Keratinocyte (primary cell): Measurements from ENCODE around the gene FXYD1. TPM values are rescaled to one million over a fixed set of nuclear protein-coding genes. Genes with fewer than 3 reads are reported as not detected.

Experiments
- DNase-seq: peaks from one replicate; pipeline ENCODE4 v3.0.0-alpha.2; 2011; ENCODE audit warnings: low read depth, missing footprints, low spot score
- FAIRE-seq: peaks from 2 replicates; lab custom pipeline; 2011; peaks lifted over from hg19 to GRCh38; lab: Jason Lieb, UNC
- H2AFZ ChIP-seq: 2 replicates; pipeline ENCODE4 v1.6.0; 2012; ENCODE audit warnings: low read length, control low read depth, inconsistent platforms; ENCODE audit not compliant: control insufficient read depth
- H3K27ac ChIP-seq: 2 replicates; pipeline ENCODE4 v1.5.1; 2011; ENCODE audit warnings: low read length; ENCODE audit not compliant: control insufficient read depth, insufficient read depth
- H3K27me3 ChIP-seq: 3 replicates; pipeline ENCODE4 v1.6.0; 2011; ENCODE audit warnings: low read length; ENCODE audit not compliant: control insufficient read depth, insufficient read depth; ENCODE audit errors: extremely low read depth
- H3K36me3 ChIP-seq, 2 experiments: 2 replicates in 1 of 2; 3 replicates in 1 of 2; pipeline ENCODE4 v1.5.1; 2011; ENCODE audit warnings: low read length in 2 of 2, mild to moderate bottlenecking in 1 of 2; ENCODE audit not compliant: control insufficient read depth in 2 of 2, insufficient read depth in 2 of 2; ENCODE audit errors: extremely low read depth in 1 of 2
- H3K4me1 ChIP-seq: 3 replicates; pipeline ENCODE4 v1.5.1; 2011; ENCODE audit warnings: low read length; ENCODE audit not compliant: control insufficient read depth, insufficient read depth; ENCODE audit errors: extremely low read depth
- H3K4me2 ChIP-seq: 3 replicates; pipeline ENCODE4 v1.6.0; 2011; ENCODE audit warnings: low read depth, low read length; ENCODE audit not compliant: control insufficient read depth, insufficient read depth; ENCODE audit errors: extremely low read depth
- H3K4me3 ChIP-seq, 3 experiments: fragments of 200-600 bp in 1 of 3; sonication (generic) in 1 of 3; 2 replicates in 2 of 3; 3 replicates in 1 of 3; pipeline ENCODE4 v1.5.1; 2011 to 2016; ENCODE audit warnings: low read length in 3 of 3, mild to moderate bottlenecking in 3 of 3, control low read depth in 2 of 3, inconsistent platforms in 1 of 3, low read depth in 1 of 3, mixed read lengths in 1 of 3, mixed run types in 1 of 3, moderate library complexity in 1 of 3; ENCODE audit not compliant: control insufficient read depth in 2 of 3, insufficient read depth in 2 of 3; ENCODE audit errors: extremely low read depth in 1 of 3
- H3K79me2 ChIP-seq: 2 replicates; pipeline ENCODE4 v1.6.0; 2012; ENCODE audit warnings: low read length; ENCODE audit not compliant: control insufficient read depth, insufficient read depth
- H3K9ac ChIP-seq: 3 replicates; pipeline ENCODE4 v1.6.0; 2011; ENCODE audit warnings: low read length; ENCODE audit not compliant: control insufficient read depth, insufficient read depth; ENCODE audit errors: extremely low read depth
- H3K9me1 ChIP-seq: 3 replicates; pipeline ENCODE4 v1.6.0; 2011; ENCODE audit warnings: low read length; ENCODE audit not compliant: control insufficient read depth, insufficient read depth; ENCODE audit errors: extremely low read depth
- H3K9me3 ChIP-seq: 2 replicates; pipeline ENCODE4 v1.5.1; 2012; ENCODE audit warnings: low read depth, low read length; ENCODE audit not compliant: control insufficient read depth
- H4K20me1 ChIP-seq: 3 replicates; pipeline ENCODE4 v1.6.0; 2011; ENCODE audit warnings: low read length; ENCODE audit not compliant: control insufficient read depth, insufficient read depth; ENCODE audit errors: extremely low read depth
- EZH2 ChIP-seq: IDR thresholded peaks from one replicate; pipeline ENCODE4 v1.6.1; 2012; ENCODE audit warnings: inconsistent platforms, mild to moderate bottlenecking, low read length, moderate library complexity
- dilution Hi-C: fragments of 300-500 bp; cut with MboI; formaldehyde crosslinking; loops from one replicate; pipeline ENCODE4 v1.7.0; 2020; ENCODE audit warnings: low sequenced_read_pairs; ENCODE audit not compliant: extremely low pct_ligation_motif_present
- polyA plus RNA-seq, 5 experiments: library from polyadenylated mRNA; depleted of rRNA in 3 of 5; stranded (reverse) in 3 of 5; stranded (forward) in 1 of 5; unstranded in 1 of 5; fragments of >200 nt; gene quantifications; 1 replicate in 1 of 5; 2 replicates in 3 of 5; 3 replicates in 1 of 5; pipeline versions ENCODE4 v1.2.1 to v1.2.3, GENCODE V29; 2011 to 2012; ENCODE audit warnings: missing spikeins in 2 of 5, low read depth in 1 of 5, low replicate concordance in 1 of 5
- TF ChIP-seq, protein P1 (sequence below), 3 experiments: IDR thresholded peaks in 1 of 3; conservative IDR thresholded peaks in 1 of 3; optimal IDR thresholded peaks in 1 of 3; 2 replicates in 2 of 3; 3 replicates in 1 of 3; pipeline versions ENCODE3 to v1.5.1; 2011; ENCODE audit warnings: low read length in 3 of 3, mild to moderate bottlenecking in 3 of 3, moderate library complexity in 2 of 3, control low read depth in 1 of 3, inconsistent platforms in 1 of 3; ENCODE audit not compliant: insufficient read depth in 2 of 3; ENCODE audit errors: extremely low read depth in 1 of 3

FXYD1 gene
- polyA plus RNA-seq, 1 donor (not counting 4 experiments of a cell fraction or from before 2014, with no cell fraction given) = 0.14 TPM

DNA sequence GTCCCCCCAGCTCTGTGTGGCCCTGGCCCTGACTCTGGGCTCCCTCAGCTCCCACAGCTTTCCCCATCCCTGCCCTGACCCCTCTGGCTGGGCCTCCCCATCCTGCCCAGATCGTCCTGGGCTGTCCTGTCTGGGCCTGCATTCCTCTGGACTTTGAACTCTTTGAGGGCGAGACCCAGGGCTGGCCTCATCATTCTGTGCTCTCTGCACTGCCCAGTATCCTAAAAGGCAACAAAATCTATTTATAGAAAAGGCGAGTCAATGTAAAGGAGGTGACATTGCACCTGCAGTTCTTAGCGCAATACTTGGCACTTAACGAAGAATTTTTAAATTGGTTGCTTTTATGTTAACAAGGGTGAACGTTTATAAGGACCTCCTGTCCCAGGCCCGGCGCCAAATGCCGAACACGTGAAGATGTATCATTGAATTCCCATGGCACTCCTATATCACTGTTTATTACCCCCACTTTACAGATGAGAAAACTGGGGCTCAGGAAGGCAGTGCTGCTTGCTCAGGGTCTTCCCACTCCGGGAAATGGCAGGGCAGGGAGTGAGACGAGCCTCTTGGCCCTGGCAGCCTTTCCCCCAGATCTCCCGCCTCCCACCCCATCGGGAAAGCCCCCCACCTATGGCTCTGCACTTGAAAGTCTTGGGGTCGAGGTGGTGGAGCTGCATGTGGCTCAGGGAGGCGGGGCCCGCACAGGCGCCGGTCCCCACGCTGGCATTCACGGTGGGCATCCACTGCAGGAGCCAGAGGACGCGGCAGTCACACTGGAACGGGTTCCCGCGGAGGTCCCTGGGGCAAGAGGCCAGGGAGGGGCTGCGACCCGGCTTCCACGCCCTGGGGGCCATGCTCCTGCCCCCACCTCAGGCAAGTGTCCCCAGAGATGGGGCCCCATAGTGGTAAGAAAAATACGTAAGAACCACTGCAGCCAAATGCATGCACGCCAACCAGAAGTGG, 7.6 kb upstream of the FXYD1 start:
- H2AFZ ChIP-seq = no peak overlapping the region
- FAIRE-seq (no peak), DNase-seq (no peak)
- H3K27me3 ChIP-seq = no peaks in the 10 kb centered on the region
- H3K4me2 ChIP-seq = no peak overlapping the region
- H3K9me3 ChIP-seq = no peaks in the 10 kb centered on the region
- no peaks in the 10 kb centered on the region for H3K9me1 ChIP-seq
- H3K36me3 ChIP-seq = no peaks in the 10 kb centered on the region
- no peaks in the 10 kb centered on the region for H4K20me1 ChIP-seq
- no peak overlapping the region for H3K9ac ChIP-seq
- H3K27ac ChIP-seq = no peak overlapping the region
- H3K79me2 ChIP-seq = no peaks in the 10 kb centered on the region
- TF ChIP-seq, protein P1, sequence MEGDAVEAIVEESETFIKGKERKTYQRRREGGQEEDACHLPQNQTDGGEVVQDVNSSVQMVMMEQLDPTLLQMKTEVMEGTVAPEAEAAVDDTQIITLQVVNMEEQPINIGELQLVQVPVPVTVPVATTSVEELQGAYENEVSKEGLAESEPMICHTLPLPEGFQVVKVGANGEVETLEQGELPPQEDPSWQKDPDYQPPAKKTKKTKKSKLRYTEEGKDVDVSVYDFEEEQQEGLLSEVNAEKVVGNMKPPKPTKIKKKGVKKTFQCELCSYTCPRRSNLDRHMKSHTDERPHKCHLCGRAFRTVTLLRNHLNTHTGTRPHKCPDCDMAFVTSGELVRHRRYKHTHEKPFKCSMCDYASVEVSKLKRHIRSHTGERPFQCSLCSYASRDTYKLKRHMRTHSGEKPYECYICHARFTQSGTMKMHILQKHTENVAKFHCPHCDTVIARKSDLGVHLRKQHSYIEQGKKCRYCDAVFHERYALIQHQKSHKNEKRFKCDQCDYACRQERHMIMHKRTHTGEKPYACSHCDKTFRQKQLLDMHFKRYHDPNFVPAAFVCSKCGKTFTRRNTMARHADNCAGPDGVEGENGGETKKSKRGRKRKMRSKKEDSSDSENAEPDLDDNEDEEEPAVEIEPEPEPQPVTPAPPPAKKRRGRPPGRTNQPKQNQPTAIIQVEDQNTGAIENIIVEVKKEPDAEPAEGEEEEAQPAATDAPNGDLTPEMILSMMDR (optimal IDR thresholded peaks at IDR 0.05 in 1 of 3, IDR thresholded peaks at IDR 0.05 in 1 of 3, conservative IDR thresholded peaks at IDR 0.05 in 1 of 3; ENCODE audit: extremely low read depth in 1 of 3, insufficient read depth in 2 of 3, low read length in 3 of 3) = no peak
- TF ChIP-seq EZH2 = no peak
- H3K4me1 ChIP-seq = peaks cover 13% of the 10 kb centered on the region
- H3K4me3 ChIP-seq = no peak overlapping the region
- dilution Hi-C loops = no loop called here

DNA sequence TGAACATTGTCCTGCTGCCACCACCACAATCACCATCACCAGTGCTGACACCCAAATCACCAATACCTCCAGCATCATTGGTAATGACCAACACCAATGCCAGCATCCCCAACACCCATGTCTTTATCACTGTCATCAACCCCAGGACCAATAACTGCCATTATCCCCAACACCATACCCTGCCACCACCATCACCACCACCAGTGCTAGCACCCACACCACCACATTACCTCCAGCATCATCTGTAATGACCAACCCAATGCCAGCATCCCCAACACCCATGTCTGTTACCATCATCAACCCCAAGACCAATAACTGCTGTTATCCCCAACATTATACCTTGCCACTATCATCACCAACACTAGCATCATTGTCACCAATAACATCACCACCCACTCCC, 6.4 kb upstream of the FXYD1 start:
- no peaks in the 10 kb centered on the region for H3K9me3 ChIP-seq
- no peak overlapping the region for H3K27ac ChIP-seq
- no peaks in the 10 kb centered on the region for H3K27me3 ChIP-seq
- no peak overlapping the region for H3K4me3 ChIP-seq
- FAIRE-seq (no peak), DNase-seq (no peak)
- H3K4me1 ChIP-seq = peaks cover 14% of the 10 kb centered on the region
- no peaks in the 10 kb centered on the region for H3K36me3 ChIP-seq
- H2AFZ ChIP-seq = no peak overlapping the region
- no peak for TF ChIP-seq EZH2
- H3K9me1 ChIP-seq = no peaks in the 10 kb centered on the region
- H3K4me2 ChIP-seq = no peak overlapping the region
- no peaks in the 10 kb centered on the region for H3K79me2 ChIP-seq
- no peaks in the 10 kb centered on the region for H4K20me1 ChIP-seq
- dilution Hi-C loops = no loop called here
- H3K9ac ChIP-seq = no peak overlapping the region
